GM12878 (cell line): ENCODE results near the gene MLPH.

Experiments
- CBFB ChIP-seq: IDR thresholded peaks from 2 replicates; pipeline ENCODE4 v1.6.1; 2016; ENCODE audit warnings: antibody characterized with exemption, low read depth
- CEBPB ChIP-seq, 2 experiments: fragments of 150-350 bp in 1 of 2; IDR thresholded peaks; 2 replicates each; pipeline ENCODE4 v1.6.1; 2012 to 2014; ENCODE audit warnings: low read depth in 2 of 2, low read length in 2 of 2, borderline replicate concordance in 1 of 2, inconsistent platforms in 1 of 2
- EGR1 ChIP-seq, 2 experiments: IDR thresholded peaks; 1 replicate in 1 of 2; 2 replicates in 1 of 2; pipeline ENCODE4 v1.6.1; 2011 to 2012; ENCODE audit warnings: low read depth in 2 of 2, low read length in 2 of 2, borderline replicate concordance in 1 of 2, mild to moderate bottlenecking in 1 of 2, moderate library complexity in 1 of 2
- IRF4 ChIP-seq: IDR thresholded peaks from 2 replicates; pipeline ENCODE4 v1.6.1; 2011; ENCODE audit warnings: low read depth, low read length
- NRF1 ChIP-seq: conservative IDR thresholded peaks from 2 replicates; pipeline ENCODE4 v1.6.1; 2011; ENCODE audit warnings: mild to moderate bottlenecking, low read depth, low read length, improper control_type of control experiment
- POLR2AphosphoS2 ChIP-seq: IDR thresholded peaks from 2 replicates; pipeline ENCODE4 v1.6.1; 2011; ENCODE audit warnings: low read depth, mild to moderate bottlenecking, low read length, improper control_type of control experiment, moderate library complexity
- RELA ChIP-seq: fragments of 450-650 bp; IDR thresholded peaks from 2 replicates; pipeline ENCODE4 v1.8.0; 2014; ENCODE audit warnings: borderline replicate concordance; ENCODE audit not compliant: partially characterized antibody
- SREBF1 ChIP-seq: IDR thresholded peaks from 2 replicates; pipeline ENCODE4 v1.6.1; 2012; ENCODE audit warnings: mild to moderate bottlenecking, low read length
- SUPT20H ChIP-seq: IDR thresholded peaks from 2 replicates; pipeline ENCODE4 v1.6.1; 2011; ENCODE audit warnings: low read depth, mild to moderate bottlenecking, low read length, moderate library complexity, borderline replicate concordance; ENCODE audit not compliant: control insufficient read depth
- TAF1 ChIP-seq: IDR thresholded peaks from 2 replicates; pipeline ENCODE4 v1.6.1; 2011; ENCODE audit warnings: mild to moderate bottlenecking, low read depth, low read length, borderline replicate concordance
- ZNF24 ChIP-seq: fragments of 450-650 bp; IDR thresholded peaks from 2 replicates; pipeline ENCODE4 v1.6.1; 2017; ENCODE audit warnings: antibody characterized with exemption, mild to moderate bottlenecking
- TF ChIP-seq, protein P1 (sequence below), 3 experiments: IDR thresholded peaks in 2 of 3; conservative IDR thresholded peaks in 1 of 3; 2 replicates each; pipeline ENCODE4 v1.5.1; 2011; ENCODE audit warnings: low read depth in 3 of 3, low read length in 3 of 3, mild to moderate bottlenecking in 3 of 3, control low read depth in 2 of 3, moderate library complexity in 2 of 3, inconsistent platforms in 1 of 3, mixed read lengths in 1 of 3; ENCODE audit not compliant: control insufficient read depth in 2 of 3, insufficient read depth in 1 of 3; ENCODE audit errors: extremely low read depth in 1 of 3
- TF ChIP-seq, protein P2 (sequence below): IDR thresholded peaks from 2 replicates; pipeline ENCODE4 v1.6.1; 2011; ENCODE audit warnings: low read depth, mild to moderate bottlenecking, low read length, moderate library complexity, borderline replicate concordance; ENCODE audit errors: extremely low read depth
- TF ChIP-seq, protein P3 (sequence below): IDR thresholded peaks from 2 replicates; pipeline ENCODE4 v1.6.1; 2012; ENCODE audit warnings: low read depth, low read length, improper control_type of control experiment

DNA sequence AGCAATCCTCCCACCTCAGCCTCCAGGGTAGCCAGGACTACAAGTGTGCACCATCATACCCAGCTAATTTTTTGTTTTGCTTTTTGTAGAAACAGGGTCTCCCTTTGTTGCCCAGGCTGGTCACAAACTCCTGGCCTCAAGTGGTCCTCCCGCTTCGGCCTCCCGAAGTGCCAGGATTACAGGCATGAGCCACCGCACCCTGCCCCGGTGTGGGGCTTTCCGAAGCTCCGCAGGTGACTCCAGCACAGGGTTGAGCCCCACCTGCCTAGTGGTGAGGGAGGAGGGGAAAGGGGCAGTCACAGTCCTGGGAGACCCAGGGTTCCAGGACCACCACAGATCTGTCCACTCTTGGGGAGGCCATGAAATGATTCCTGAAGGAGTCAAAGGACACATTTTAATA is 84.5 kb downstream of the MLPH start:
- TF ChIP-seq CEBPB (IDR thresholded peaks at IDR 0.05; ENCODE audit: borderline replicate concordance in 1 of 2, low read depth in 2 of 2, low read length in 2 of 2) (no peak), IRF4 (no peak), EGR1 (IDR thresholded peaks at IDR 0.05; ENCODE audit: borderline replicate concordance in 1 of 2, low read depth in 2 of 2, low read length in 2 of 2) (no peak), SREBF1 (no peak), ZNF24 (no peak), CBFB (no peak), POLR2AphosphoS2 (no peak), TAF1 (no peak), NRF1 (no peak), RELA (no peak), SUPT20H (no peak)
- TF ChIP-seq, protein P1, sequence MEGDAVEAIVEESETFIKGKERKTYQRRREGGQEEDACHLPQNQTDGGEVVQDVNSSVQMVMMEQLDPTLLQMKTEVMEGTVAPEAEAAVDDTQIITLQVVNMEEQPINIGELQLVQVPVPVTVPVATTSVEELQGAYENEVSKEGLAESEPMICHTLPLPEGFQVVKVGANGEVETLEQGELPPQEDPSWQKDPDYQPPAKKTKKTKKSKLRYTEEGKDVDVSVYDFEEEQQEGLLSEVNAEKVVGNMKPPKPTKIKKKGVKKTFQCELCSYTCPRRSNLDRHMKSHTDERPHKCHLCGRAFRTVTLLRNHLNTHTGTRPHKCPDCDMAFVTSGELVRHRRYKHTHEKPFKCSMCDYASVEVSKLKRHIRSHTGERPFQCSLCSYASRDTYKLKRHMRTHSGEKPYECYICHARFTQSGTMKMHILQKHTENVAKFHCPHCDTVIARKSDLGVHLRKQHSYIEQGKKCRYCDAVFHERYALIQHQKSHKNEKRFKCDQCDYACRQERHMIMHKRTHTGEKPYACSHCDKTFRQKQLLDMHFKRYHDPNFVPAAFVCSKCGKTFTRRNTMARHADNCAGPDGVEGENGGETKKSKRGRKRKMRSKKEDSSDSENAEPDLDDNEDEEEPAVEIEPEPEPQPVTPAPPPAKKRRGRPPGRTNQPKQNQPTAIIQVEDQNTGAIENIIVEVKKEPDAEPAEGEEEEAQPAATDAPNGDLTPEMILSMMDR (IDR thresholded peaks at IDR 0.05 in 2 of 3, conservative IDR thresholded peaks at IDR 0.05 in 1 of 3; ENCODE audit: control insufficient read depth in 2 of 3, extremely low read depth in 1 of 3, insufficient read depth in 1 of 3, low read depth in 3 of 3, low read length in 3 of 3) = no peak
- TF ChIP-seq, protein P2, sequence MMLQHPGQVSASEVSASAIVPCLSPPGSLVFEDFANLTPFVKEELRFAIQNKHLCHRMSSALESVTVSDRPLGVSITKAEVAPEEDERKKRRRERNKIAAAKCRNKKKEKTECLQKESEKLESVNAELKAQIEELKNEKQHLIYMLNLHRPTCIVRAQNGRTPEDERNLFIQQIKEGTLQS = no peak
- TF ChIP-seq, protein P3, sequence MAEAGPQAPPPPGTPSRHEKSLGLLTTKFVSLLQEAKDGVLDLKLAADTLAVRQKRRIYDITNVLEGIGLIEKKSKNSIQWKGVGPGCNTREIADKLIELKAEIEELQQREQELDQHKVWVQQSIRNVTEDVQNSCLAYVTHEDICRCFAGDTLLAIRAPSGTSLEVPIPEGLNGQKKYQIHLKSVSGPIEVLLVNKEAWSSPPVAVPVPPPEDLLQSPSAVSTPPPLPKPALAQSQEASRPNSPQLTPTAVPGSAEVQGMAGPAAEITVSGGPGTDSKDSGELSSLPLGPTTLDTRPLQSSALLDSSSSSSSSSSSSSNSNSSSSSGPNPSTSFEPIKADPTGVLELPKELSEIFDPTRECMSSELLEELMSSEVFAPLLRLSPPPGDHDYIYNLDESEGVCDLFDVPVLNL = no peak
